HepG2 (cell line): Measurements from ENCODE around the gene CIROP. TPM values are rescaled to one million over a fixed set of nuclear protein-coding genes. Genes with fewer than 3 reads are reported as not detected.

Source experiments
- ERF ChIP-seq: IDR thresholded peaks from 2 replicates; pipeline ENCODE4 v1.6.1; 2018; ENCODE audit warnings: missing biosample characterization, missing genetic modification reagents
- HDAC2 ChIP-seq: sonication (generic); formaldehyde crosslinking; IDR thresholded peaks from 2 replicates; pipeline ENCODE4 v1.4.0; 2020; ENCODE audit warnings: missing genetic modification reagents
- MTA3 ChIP-seq: sonication (generic); formaldehyde crosslinking; IDR thresholded peaks from 2 replicates; pipeline ENCODE4 v1.4.0; 2020; ENCODE audit warnings: missing genetic modification reagents
- MZF1 ChIP-seq: sonication (generic); formaldehyde crosslinking; IDR thresholded peaks from 2 replicates; pipeline ENCODE4 v1.8.1; 2023; ENCODE audit warnings: mild to moderate bottlenecking, missing genetic modification reagents, borderline replicate concordance
- RARG ChIP-seq: sonication (generic); formaldehyde crosslinking; IDR thresholded peaks from 2 replicates; pipeline ENCODE4 v1.4.0; 2020; ENCODE audit warnings: low read depth, mild to moderate bottlenecking, missing genetic modification reagents
- ZFP82 ChIP-seq: sonication (generic); formaldehyde crosslinking; IDR thresholded peaks from 2 replicates; pipeline ENCODE4 v1.5.1; 2020; ENCODE audit warnings: mild to moderate bottlenecking, missing genetic modification reagents, borderline replicate concordance
- ZFY ChIP-seq: sonication (generic); formaldehyde crosslinking; IDR thresholded peaks from 2 replicates; pipeline ENCODE4 v1.4.0; 2020; ENCODE audit warnings: missing genetic modification reagents
- ZNF225 ChIP-seq: sonication (generic); formaldehyde crosslinking; IDR thresholded peaks from 2 replicates; pipeline ENCODE4 v1.4.0; 2020; ENCODE audit warnings: mild to moderate bottlenecking, missing genetic modification reagents
- ZNF263 ChIP-seq: sonication (generic); formaldehyde crosslinking; IDR thresholded peaks from 2 replicates; pipeline ENCODE4 v1.4.0; 2020; ENCODE audit warnings: missing genetic modification reagents
- ZNF598 ChIP-seq: sonication (generic); formaldehyde crosslinking; IDR thresholded peaks from 2 replicates; pipeline ENCODE4 v1.5.1; 2020; ENCODE audit warnings: mild to moderate bottlenecking, missing genetic modification reagents, borderline replicate concordance
- ZNF616 ChIP-seq: sonication (generic); formaldehyde crosslinking; IDR thresholded peaks from 2 replicates; pipeline ENCODE4 v1.5.0; 2020; ENCODE audit warnings: low read depth, mild to moderate bottlenecking, missing genetic modification reagents
- ZNF766 ChIP-seq: sonication (generic); formaldehyde crosslinking; IDR thresholded peaks from 2 replicates; pipeline ENCODE4 v1.5.0; 2020; ENCODE audit warnings: missing genetic modification reagents, borderline replicate concordance
- ZSCAN31 ChIP-seq: sonication (generic); formaldehyde crosslinking; IDR thresholded peaks from 2 replicates; pipeline ENCODE4 v1.5.0; 2020; ENCODE audit warnings: low read depth, mild to moderate bottlenecking, missing genetic modification reagents
- polyA plus RNA-seq, 8 experiments: library from polyadenylated mRNA; depleted of rRNA in 3 of 8; stranded (reverse) in 7 of 8; unstranded in 1 of 8; fragments of >200 nt; fragmentation: Illumina TruSeq in 4 of 8; extraction: Trizol in 4 of 8; gene quantifications; 2 replicates each; pipeline versions ENCODE4 v1.2.1 to v1.2.3, GENCODE V29; 2011 to 2016; ENCODE audit warnings: low read depth in 4 of 8, missing spikeins in 1 of 8, mixed read lengths in 1 of 8; ENCODE audit not compliant: insufficient read depth in 1 of 8
- total RNA-seq, 5 experiments: library from RNA; depleted of rRNA; stranded (reverse); fragments of >200 nt; fragmentation: Illumina TruSeq; extraction: Trizol; gene quantifications; 2 replicates each; pipeline ENCODE4 v1.2.3, GENCODE V29; 2016; ENCODE audit warnings: low read depth in 1 of 5
- TF ChIP-seq, protein P1 (sequence below): sonication (generic); formaldehyde crosslinking; IDR thresholded peaks from 2 replicates; pipeline ENCODE4 v1.5.0; 2020; ENCODE audit warnings: mild to moderate bottlenecking, missing genetic modification reagents
- TF ChIP-seq, protein P2 (sequence below): sonication (generic); formaldehyde crosslinking; IDR thresholded peaks from 2 replicates; pipeline ENCODE4 v1.8.0; 2022; ENCODE audit warnings: missing genetic modification reagents, low read depth, mild to moderate bottlenecking, borderline replicate concordance
- TF ChIP-seq, protein P3 (sequence below): sonication (generic); formaldehyde crosslinking; IDR thresholded peaks from 2 replicates; pipeline ENCODE4 v1.5.1; 2020; ENCODE audit warnings: mild to moderate bottlenecking, missing genetic modification reagents, borderline replicate concordance

The CIROP gene
- total and polyA plus RNA-seq, 2 of the 13 experiments (the other 11 are each of a cell fraction or from before 2014, with no cell fraction given): 0.07 TPM; not detected in 1

GRCh38 chr14:23118506-23119362 is 13.9 kb upstream of the CIROP start, which contains the start of gene CEBPE (continued):
- TF ChIP-seq, protein P1, sequence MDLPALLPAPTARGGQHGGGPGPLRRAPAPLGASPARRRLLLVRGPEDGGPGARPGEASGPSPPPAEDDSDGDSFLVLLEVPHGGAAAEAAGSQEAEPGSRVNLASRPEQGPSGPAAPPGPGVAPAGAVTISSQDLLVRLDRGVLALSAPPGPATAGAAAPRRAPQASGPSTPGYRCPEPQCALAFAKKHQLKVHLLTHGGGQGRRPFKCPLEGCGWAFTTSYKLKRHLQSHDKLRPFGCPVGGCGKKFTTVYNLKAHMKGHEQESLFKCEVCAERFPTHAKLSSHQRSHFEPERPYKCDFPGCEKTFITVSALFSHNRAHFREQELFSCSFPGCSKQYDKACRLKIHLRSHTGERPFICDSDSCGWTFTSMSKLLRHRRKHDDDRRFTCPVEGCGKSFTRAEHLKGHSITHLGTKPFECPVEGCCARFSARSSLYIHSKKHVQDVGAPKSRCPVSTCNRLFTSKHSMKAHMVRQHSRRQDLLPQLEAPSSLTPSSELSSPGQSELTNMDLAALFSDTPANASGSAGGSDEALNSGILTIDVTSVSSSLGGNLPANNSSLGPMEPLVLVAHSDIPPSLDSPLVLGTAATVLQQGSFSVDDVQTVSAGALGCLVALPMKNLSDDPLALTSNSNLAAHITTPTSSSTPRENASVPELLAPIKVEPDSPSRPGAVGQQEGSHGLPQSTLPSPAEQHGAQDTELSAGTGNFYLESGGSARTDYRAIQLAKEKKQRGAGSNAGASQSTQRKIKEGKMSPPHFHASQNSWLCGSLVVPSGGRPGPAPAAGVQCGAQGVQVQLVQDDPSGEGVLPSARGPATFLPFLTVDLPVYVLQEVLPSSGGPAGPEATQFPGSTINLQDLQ (CRISPR knock-in tag): no peak
- TF ChIP-seq, protein P2, sequence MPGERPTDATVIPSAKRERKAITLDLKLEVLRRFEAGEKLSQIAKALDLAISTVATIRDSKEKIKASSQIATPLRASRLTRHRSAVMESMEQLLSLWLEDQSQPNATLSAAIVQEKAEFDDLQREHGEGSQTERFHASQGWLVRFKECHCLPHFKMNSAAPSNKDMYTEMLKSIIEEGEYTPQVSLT (CRISPR knock-in tag): no peak
- no peak for TF ChIP-seq MTA3 (CRISPR knock-in tag)
- TF ChIP-seq ZSCAN31 (CRISPR knock-in tag): no peak
- no peak for TF ChIP-seq HDAC2
- no peak for TF ChIP-seq ZNF616 (CRISPR knock-in tag)
- no peak for TF ChIP-seq RARG
- TF ChIP-seq ZNF766 (CRISPR knock-in tag): no peak
- no peak for TF ChIP-seq ZFP82 (CRISPR knock-in tag)
- peak; percentile 45; the same call in 1 of the 2 replicates for TF ChIP-seq ZFY (CRISPR knock-in tag)
- TF ChIP-seq ZNF225 (CRISPR knock-in tag): no peak
- no peak for TF ChIP-seq ERF (CRISPR knock-in tag)
- TF ChIP-seq, protein P3, sequence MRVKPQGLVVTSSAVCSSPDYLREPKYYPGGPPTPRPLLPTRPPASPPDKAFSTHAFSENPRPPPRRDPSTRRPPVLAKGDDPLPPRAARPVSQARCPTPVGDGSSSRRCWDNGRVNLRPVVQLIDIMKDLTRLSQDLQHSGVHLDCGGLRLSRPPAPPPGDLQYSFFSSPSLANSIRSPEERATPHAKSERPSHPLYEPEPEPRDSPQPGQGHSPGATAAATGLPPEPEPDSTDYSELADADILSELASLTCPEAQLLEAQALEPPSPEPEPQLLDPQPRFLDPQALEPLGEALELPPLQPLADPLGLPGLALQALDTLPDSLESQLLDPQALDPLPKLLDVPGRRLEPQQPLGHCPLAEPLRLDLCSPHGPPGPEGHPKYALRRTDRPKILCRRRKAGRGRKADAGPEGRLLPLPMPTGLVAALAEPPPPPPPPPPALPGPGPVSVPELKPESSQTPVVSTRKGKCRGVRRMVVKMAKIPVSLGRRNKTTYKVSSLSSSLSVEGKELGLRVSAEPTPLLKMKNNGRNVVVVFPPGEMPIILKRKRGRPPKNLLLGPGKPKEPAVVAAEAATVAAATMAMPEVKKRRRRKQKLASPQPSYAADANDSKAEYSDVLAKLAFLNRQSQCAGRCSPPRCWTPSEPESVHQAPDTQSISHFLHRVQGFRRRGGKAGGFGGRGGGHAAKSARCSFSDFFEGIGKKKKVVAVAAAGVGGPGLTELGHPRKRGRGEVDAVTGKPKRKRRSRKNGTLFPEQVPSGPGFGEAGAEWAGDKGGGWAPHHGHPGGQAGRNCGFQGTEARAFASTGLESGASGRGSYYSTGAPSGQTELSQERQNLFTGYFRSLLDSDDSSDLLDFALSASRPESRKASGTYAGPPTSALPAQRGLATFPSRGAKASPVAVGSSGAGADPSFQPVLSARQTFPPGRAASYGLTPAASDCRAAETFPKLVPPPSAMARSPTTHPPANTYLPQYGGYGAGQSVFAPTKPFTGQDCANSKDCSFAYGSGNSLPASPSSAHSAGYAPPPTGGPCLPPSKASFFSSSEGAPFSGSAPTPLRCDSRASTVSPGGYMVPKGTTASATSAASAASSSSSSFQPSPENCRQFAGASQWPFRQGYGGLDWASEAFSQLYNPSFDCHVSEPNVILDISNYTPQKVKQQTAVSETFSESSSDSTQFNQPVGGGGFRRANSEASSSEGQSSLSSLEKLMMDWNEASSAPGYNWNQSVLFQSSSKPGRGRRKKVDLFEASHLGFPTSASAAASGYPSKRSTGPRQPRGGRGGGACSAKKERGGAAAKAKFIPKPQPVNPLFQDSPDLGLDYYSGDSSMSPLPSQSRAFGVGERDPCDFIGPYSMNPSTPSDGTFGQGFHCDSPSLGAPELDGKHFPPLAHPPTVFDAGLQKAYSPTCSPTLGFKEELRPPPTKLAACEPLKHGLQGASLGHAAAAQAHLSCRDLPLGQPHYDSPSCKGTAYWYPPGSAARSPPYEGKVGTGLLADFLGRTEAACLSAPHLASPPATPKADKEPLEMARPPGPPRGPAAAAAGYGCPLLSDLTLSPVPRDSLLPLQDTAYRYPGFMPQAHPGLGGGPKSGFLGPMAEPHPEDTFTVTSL (CRISPR knock-in tag): no peak
- TF ChIP-seq MZF1 (CRISPR knock-in tag): no peak
- peak; percentile 62; the same call in 1 of the 2 replicates for TF ChIP-seq ZNF598 (CRISPR knock-in tag)
- peak; percentile 73 for TF ChIP-seq ZNF263
